GM19099 (cell line): Measurements from ENCODE around the gene DIRAS2.

Experiments used
- POLR2A ChIP-seq: IDR thresholded peaks from 3 replicates; pipeline ENCODE4 v1.6.1; 2011; ENCODE audit warnings: low read depth; ENCODE audit not compliant: insufficient read length; ENCODE audit errors: extremely low read depth

The DIRAS2 gene

GRCh38 chr9:90569511-90569910 lies 73.1 kb downstream of the DIRAS2 start:
- no peak for TF ChIP-seq POLR2A

GRCh38 chr9:90568667-90569066 lies 74.0 kb downstream of the DIRAS2 start:
- no peak for TF ChIP-seq POLR2A

DNA sequence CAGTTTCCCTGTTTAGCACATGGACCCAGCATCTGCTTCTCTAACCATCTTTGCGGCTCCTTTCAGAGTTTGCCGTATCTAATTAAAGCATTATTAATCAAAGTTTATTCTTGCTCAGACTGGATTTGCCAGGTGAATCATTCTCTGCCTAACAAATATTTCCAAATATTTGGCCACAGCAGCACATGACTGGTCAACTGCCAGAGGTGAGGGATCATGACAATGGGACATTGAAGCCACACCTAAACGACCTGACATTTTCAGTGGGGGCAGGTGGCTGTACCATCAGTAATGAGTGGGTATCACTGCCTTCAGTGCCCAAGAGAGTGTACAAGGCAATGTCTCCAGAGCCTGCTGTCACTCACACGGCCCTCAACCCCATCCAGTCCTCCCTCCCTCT lies 80.4 kb downstream of the DIRAS2 start:
- TF ChIP-seq POLR2A, result no peak
